SK-N-SH treated with all-trans-retinoic acid at 6 μM for 48 hours (cell line): ENCODE measurements around the gene TPSD1.

Source experiments
- ATAC-seq: fragments of 200-7000 bp; cut with Tn5 transposase; 3 replicates; pipeline ENCODE4 v1.9.1; 2020; ENCODE audit warnings: mild to moderate bottlenecking, moderate library complexity
- ARNTL ChIP-seq: fragments of 450-650 bp; formaldehyde crosslinking; IDR thresholded peaks from 2 replicates; pipeline ENCODE4 v1.5.0; 2020; ENCODE audit warnings: low read depth, mild to moderate bottlenecking, moderate library complexity, borderline replicate concordance
- BACH2 ChIP-seq: fragments of 250-450 bp; sonication (Bioruptor Pico); IDR thresholded peaks from 2 replicates; pipeline ENCODE4 v1.9.0; 2021; ENCODE audit warnings: mild to moderate bottlenecking, borderline replicate concordance
- CREB5 ChIP-seq: fragments of 250-450 bp; sonication (Bioruptor Pico); IDR thresholded peaks from 2 replicates; pipeline ENCODE4 v1.5.1; 2020; ENCODE audit warnings: low read depth, mild to moderate bottlenecking, moderate library complexity
- CSDC2 ChIP-seq: fragments of 250-450 bp; sonication (Bioruptor Pico); IDR thresholded peaks from 2 replicates; pipeline ENCODE4 v1.5.0; 2020; ENCODE audit warnings: mild to moderate bottlenecking, moderate library complexity
- CSRNP3 ChIP-seq: fragments of 250-450 bp; sonication (Bioruptor Pico); IDR thresholded peaks from 2 replicates; pipeline ENCODE4 v1.5.1; 2021; ENCODE audit warnings: mild to moderate bottlenecking, moderate library complexity
- ESRRG ChIP-seq: fragments of 250-450 bp; sonication (Bioruptor Pico); IDR thresholded peaks from 2 replicates; pipeline ENCODE4 v1.6.1; 2021; ENCODE audit warnings: mild to moderate bottlenecking
- OSR1 ChIP-seq: fragments of 250-450 bp; sonication (Bioruptor Pico); IDR thresholded peaks from 2 replicates; pipeline ENCODE4 v1.8.0; 2022; ENCODE audit warnings: moderate library complexity, mild to moderate bottlenecking, inconsistent platforms
- POU6F1 ChIP-seq: fragments of 250-450 bp; sonication (Bioruptor Pico); IDR thresholded peaks from 2 replicates; pipeline ENCODE4 v1.8.0; 2021; ENCODE audit warnings: low read depth, mild to moderate bottlenecking, moderate library complexity, borderline replicate concordance
- RARB ChIP-seq: fragments of 250-450 bp; sonication (Bioruptor Pico); IDR thresholded peaks from 2 replicates; pipeline ENCODE4 v1.8.0; 2021; ENCODE audit warnings: mild to moderate bottlenecking, moderate library complexity
- SNAI2 ChIP-seq: fragments of 250-450 bp; sonication (Bioruptor Pico); IDR thresholded peaks from 2 replicates; pipeline ENCODE4 v1.5.0; 2020; ENCODE audit warnings: mild to moderate bottlenecking, moderate library complexity
- TCF4 ChIP-seq: fragments of 250-450 bp; sonication (Bioruptor Pico); IDR thresholded peaks from 2 replicates; pipeline ENCODE4 v1.8.0; 2021; ENCODE audit warnings: mild to moderate bottlenecking, moderate library complexity, borderline replicate concordance
- TSHZ2 ChIP-seq: fragments of 250-450 bp; sonication (Bioruptor Pico); IDR thresholded peaks from 2 replicates; pipeline ENCODE4 v1.5.0; 2020; ENCODE audit warnings: mild to moderate bottlenecking, moderate library complexity
- ZC3H10 ChIP-seq: fragments of 250-450 bp; sonication (Bioruptor Pico); IDR thresholded peaks from 2 replicates; pipeline ENCODE4 v1.5.1; 2021; ENCODE audit warnings: mild to moderate bottlenecking, moderate library complexity
- ZFP3 ChIP-seq: fragments of 250-450 bp; sonication (Bioruptor Pico); IDR thresholded peaks from 2 replicates; pipeline ENCODE4 v1.5.0; 2020; ENCODE audit warnings: mild to moderate bottlenecking, moderate library complexity
- ZNF8 ChIP-seq: fragments of 450-650 bp; formaldehyde crosslinking; IDR thresholded peaks from 2 replicates; pipeline ENCODE4 v1.5.0; 2020; ENCODE audit warnings: mild to moderate bottlenecking, moderate library complexity

The TPSD1 gene

GRCh38 chr16:1261131-1261892, 5.4 kb downstream of the TPSD1 start:
- TF ChIP-seq BACH2 (CRISPR knock-in tag) (no peak), CSDC2 (no peak), TCF4 (CRISPR knock-in tag) (no peak), ZC3H10 (CRISPR knock-in tag) (no peak), ARNTL (no peak), TSHZ2 (no peak)
- no peak for ATAC-seq

GRCh38 chr16:1262210-1262845, 6.5 kb downstream of the TPSD1 start:
- no peak for ATAC-seq
- TF ChIP-seq CSDC2 (no peak), CSRNP3 (CRISPR knock-in tag) (no peak), POU6F1 (CRISPR knock-in tag) (no peak), CREB5 (CRISPR knock-in tag) (no peak), ZFP3 (CRISPR knock-in tag) (no peak), ZNF8 (CRISPR knock-in tag) (no peak), OSR1 (CRISPR knock-in tag) (no peak), ZC3H10 (CRISPR knock-in tag) (no peak), SNAI2 (CRISPR knock-in tag) (no peak)

GRCh38 chr16:1262846-1263221, 7.0 kb downstream of the TPSD1 start:
- no peak for ATAC-seq
- TF ChIP-seq ESRRG (CRISPR knock-in tag) (no peak), TCF4 (CRISPR knock-in tag) (no peak), ZNF8 (CRISPR knock-in tag) (no peak), CSDC2 (no peak)

GRCh38 chr16:1263591-1264344, 7.9 kb downstream of the TPSD1 start:
- no peak for ATAC-seq
- TF ChIP-seq CSDC2, result no peak
- TF ChIP-seq RARB (CRISPR knock-in tag), result no peak
- TF ChIP-seq CREB5 (CRISPR knock-in tag), result no peak
